ENCODE data around the gene FURIN.

DNA sequence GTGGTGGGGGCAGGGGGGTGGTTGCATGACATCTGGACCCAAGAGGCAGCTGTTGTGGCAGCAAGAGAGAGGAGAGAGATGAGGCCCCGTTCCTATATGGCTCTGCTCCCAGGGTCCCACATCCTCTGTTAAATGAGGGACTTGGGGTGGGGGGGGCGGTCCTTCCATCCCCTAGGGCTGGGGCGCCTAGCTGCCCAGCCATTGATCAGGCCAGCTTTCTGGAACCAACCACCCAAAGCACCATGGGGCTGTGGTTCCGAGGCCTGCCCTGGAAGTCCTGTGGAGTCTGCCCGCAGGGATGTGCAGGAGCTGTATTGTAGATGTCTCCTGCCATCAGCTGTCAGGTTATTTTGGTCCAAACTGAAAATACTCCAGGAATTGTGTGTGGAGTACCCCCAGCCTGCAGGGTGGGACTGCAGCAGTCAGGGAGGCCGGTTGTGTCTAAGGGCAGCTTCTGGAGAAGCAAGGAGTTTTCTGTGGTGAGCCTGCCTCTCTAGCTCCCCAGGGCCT lies 5.2 kb downstream of the FURIN start:
- TF ChIP-seq, protein P1, sequence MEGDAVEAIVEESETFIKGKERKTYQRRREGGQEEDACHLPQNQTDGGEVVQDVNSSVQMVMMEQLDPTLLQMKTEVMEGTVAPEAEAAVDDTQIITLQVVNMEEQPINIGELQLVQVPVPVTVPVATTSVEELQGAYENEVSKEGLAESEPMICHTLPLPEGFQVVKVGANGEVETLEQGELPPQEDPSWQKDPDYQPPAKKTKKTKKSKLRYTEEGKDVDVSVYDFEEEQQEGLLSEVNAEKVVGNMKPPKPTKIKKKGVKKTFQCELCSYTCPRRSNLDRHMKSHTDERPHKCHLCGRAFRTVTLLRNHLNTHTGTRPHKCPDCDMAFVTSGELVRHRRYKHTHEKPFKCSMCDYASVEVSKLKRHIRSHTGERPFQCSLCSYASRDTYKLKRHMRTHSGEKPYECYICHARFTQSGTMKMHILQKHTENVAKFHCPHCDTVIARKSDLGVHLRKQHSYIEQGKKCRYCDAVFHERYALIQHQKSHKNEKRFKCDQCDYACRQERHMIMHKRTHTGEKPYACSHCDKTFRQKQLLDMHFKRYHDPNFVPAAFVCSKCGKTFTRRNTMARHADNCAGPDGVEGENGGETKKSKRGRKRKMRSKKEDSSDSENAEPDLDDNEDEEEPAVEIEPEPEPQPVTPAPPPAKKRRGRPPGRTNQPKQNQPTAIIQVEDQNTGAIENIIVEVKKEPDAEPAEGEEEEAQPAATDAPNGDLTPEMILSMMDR (IDR thresholded peaks at IDR 0.05; ENCODE audit: insufficient read depth, low read depth, low read length): no peak
- no peak for TF ChIP-seq EZH2 (IDR thresholded peaks at IDR 0.05; ENCODE audit: insufficient read depth, low read length)

Measured in astrocyte (in vitro differentiated cells and primary cell).